Retinal pigment epithelial cell (primary cell): ENCODE measurements around the gene SLC12A4.
"Not testable (repeated sequence)": the region's sequence is repeated elsewhere in the genome, so short reads cannot be mapped to it uniquely, and the experiment has no call there.

Experiments
- DNase-seq: peaks from one replicate; pipeline ENCODE4 v3.0.0-alpha.2; 2010; ENCODE audit warnings: low read depth
- H3K4me3 ChIP-seq: 2 replicates; pipeline ENCODE4 v1.5.1; 2011; ENCODE audit warnings: mild to moderate bottlenecking, low read length, control low read depth, moderate library complexity
- CTCF ChIP-seq: conservative IDR thresholded peaks from 2 replicates; pipeline ENCODE4 v1.5.1; 2011; ENCODE audit warnings: low read depth, low read length, control low read depth, inconsistent platforms

The SLC12A4 gene

GRCh38 chr16:68003031-68003430 is 34.6 kb upstream of the SLC12A4 start:
- H3K4me3 ChIP-seq = no peak overlapping the region
- DNase-seq = no peak
- TF ChIP-seq CTCF = no peak

GRCh38 chr16:68000450-68000849 is 32.0 kb upstream of the SLC12A4 start:
- TF ChIP-seq CTCF = no peak
- DNase-seq = no peak
- no peak overlapping the region for H3K4me3 ChIP-seq

- no peak overlapping the region for H3K4me3 ChIP-seq
- DNase-seq = no peak
- TF ChIP-seq CTCF = no peak
Measured at GRCh38 chr16:67999985-68000384, 31.5 kb upstream of the SLC12A4 start.

- not testable (repeated sequence) for DNase-seq, H3K4me3 ChIP-seq
Measured at GRCh38 chr16:67998779-67999688, 30.6 kb upstream of the SLC12A4 start, which contains the start of gene DPEP2. Gene DPEP2 (minus strand): TSS chr16:67999484. CDS start chr16:67993212, 6,272 bp downstream.

GRCh38 chr16:67998231-67998778 is 29.9 kb upstream of the SLC12A4 start:
- DNase-seq, H3K4me3 ChIP-seq: not testable (repeated sequence)

GRCh38 chr16:67996666-67997065 is 28.2 kb upstream of the SLC12A4 start:
- no peak for TF ChIP-seq CTCF
- no peak for DNase-seq
- no peak overlapping the region for H3K4me3 ChIP-seq

- H3K4me3 ChIP-seq = no peak overlapping the region
- TF ChIP-seq CTCF = no peak
- no peak for DNase-seq
Measured at GRCh38 chr16:67995423-67995822, 27.0 kb upstream of the SLC12A4 start.

- not testable (repeated sequence) for DNase-seq, H3K4me3 ChIP-seq
Measured at GRCh38 chr16:67994040-67994408, 25.6 kb upstream of the SLC12A4 start.
